ENCODE measurements around the gene LAMB4. TPM values are rescaled to one million over a fixed set of nuclear protein-coding genes. Genes with fewer than 3 reads are reported as not detected.

LAMB4 gene
- total RNA-seq, 1 donor from 2014 or later, result 0.17 TPM

DNA sequence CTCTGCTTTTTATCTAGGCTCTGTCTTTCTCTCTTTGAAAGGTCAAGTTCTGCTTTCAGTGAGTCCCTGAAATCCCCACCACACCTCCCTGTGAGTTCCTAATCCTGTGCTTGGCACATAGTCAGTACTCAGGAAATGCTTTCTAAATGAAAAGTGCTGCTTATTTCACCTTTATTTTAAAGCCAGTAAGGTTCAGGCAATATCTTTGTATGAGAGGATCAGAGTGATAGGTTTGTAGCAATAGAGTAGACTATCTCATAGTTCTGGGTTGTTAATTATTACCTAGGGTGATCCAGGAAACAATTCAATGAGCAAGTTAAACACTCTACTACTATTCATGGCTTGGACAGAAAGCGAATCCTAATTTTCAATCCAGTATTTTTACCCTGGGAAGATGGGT lies 119.8 kb downstream of the LAMB4 start:
- DNase-seq, result no peak

DNA sequence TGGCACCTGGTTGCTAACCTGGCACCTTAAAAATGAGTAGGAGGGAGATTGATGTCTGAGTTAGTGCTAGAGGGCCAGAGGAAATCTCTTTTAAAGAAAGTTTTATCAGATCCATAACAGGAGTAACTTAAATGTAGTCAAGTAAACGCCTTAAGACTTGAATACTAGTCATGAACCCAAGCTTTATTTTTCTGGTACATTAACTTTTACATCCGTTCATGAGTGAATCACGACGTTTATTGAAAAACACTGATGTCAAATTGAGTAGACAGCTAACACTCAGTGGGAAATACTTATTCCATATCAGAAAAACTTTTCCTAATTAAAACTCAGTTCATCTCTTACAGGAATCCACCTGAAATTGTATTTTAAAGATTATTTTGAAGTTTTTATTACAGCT lies 120.3 kb downstream of the LAMB4 start:
- no peak for DNase-seq

DNA sequence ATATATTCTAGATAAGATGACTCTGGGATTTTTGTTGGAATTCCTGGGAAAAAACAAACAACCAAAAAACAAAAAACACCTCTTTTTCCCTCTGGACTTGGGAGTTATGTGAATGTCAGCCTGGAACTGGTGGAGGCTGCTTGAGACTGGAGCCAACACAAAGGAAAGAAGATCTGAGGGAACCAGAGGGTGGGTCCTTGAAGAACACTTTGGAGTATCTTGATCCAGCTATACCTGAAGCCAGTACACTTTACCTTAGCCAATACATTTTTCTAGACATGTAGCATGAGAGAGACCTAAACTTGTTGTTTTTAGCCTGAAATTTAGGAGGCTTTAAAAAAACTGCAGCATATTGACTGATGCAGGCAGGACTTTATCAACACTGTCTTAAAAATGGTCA lies 121.3 kb downstream of the LAMB4 start:
- no peak for DNase-seq

DNA sequence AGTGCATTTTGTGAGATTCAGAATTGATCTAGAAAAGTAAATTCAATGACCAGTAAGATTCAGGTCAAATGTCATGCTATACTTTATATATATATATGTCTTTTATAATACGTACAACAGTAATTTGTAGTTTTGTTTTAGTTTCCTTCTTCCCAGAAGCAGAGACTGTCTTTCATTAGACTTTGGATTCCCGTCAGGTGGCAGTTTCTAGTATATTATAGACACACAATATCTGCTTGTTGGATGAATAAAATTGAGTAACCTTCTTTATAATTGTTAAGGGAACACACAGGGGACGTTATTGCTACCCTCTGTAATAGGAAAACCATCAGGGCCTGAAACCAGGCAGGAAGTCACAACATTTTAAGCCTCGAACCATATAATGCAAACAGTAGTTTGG lies 121.9 kb downstream of the LAMB4 start:
- no peak for DNase-seq

DNA sequence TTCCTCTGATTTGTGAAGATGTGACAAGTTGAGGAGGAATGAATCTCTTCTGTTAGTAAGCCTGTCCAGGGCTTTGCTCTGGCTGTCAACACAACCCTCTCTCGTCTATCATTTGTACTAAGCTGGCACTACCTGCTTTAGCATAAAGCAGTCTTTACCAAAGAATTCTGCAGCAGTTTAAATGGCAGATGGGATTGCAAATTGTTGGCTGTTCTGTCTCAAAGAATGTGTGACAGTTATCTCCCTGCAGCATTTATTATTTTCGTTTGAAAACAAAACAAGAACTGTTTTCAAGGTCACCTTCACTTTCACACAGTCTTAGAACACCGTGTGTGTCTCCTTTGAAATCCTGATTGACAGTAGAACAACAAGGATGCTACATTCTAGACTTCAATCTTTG lies 122.4 kb downstream of the LAMB4 start:
- no peak for DNase-seq

DNA sequence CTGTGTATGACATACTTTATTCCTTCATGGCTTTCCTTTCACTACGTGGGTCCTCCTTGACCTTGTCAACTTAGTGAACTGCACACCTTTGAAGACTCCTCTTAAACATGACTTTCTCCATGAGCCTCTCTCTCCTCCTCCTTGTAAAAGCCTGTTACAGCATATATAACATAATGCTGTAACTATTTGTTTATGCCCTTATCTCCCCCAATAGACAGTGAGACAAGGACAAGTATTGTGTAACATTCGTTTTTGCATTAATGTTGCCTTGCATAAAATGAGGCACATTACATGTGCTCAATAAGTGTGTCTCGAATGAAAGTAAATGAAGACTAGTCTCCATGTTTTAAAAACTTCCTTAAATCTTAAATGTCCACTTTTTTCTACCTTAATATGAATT lies 122.9 kb downstream of the LAMB4 start:
- no peak for DNase-seq

DNA sequence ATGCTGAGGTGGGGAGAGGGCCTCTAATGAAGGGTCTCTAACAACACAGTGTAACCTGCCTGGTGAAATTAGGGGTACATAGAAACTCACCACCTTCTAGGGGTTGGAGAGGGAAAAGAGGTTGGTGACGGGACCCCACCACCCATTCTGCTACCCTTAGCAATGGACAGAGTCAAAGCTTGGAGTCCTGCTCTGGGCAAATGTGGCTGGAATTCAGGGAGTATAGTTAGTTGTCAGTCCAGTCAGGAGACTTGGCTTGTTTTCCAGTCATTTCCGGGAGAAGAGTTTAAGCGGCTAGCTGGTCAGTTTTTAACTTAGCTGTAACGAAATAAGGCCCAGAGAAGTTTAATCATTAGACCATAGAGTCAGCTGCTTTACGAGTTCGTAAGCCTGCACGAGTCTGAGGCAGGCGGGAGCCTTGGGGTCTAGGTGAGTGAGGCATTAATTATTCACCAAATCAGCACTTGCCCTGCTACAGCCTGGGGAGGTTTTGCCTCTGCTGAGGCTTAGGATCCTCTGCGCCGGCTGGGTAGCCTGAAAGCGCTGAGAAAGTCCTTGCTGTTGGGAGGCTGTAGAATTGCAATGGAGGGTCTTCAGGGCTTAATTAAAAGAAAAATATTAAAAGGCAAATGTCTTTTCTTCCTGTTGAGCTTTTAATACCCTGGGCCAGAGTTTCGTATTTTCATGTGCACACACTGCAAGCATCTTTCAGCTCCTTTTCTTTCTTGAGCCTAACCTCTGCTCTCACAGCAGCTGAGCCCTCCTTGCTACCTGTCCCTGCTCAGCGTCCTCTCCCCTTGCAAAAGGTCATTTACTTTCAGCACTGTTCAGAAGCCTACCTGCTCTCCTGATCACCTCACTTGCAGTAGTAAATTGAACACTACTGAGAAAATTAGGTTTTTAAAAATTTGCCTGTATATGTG lies 125.7 kb downstream of the LAMB4 start:
- peak; percentile 73 for DNase-seq

DNA sequence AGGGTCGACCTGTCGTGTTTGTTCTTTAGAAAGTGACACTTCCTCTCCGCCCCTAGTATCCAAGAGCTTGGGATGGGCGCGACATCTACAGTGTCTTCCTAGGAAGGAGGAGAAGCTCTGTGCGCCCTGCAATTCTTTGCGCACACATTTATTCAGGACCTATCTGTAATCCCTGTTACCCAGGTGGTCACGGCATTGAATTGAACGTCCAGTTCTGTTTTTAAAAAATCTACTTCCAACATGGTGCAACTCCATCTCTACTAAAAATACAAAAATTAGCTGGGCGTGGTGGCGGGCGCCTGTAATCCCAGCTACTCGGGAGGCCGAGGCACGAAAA lies 126.6 kb downstream of the LAMB4 start:
- DNase-seq, result no peak

DNA sequence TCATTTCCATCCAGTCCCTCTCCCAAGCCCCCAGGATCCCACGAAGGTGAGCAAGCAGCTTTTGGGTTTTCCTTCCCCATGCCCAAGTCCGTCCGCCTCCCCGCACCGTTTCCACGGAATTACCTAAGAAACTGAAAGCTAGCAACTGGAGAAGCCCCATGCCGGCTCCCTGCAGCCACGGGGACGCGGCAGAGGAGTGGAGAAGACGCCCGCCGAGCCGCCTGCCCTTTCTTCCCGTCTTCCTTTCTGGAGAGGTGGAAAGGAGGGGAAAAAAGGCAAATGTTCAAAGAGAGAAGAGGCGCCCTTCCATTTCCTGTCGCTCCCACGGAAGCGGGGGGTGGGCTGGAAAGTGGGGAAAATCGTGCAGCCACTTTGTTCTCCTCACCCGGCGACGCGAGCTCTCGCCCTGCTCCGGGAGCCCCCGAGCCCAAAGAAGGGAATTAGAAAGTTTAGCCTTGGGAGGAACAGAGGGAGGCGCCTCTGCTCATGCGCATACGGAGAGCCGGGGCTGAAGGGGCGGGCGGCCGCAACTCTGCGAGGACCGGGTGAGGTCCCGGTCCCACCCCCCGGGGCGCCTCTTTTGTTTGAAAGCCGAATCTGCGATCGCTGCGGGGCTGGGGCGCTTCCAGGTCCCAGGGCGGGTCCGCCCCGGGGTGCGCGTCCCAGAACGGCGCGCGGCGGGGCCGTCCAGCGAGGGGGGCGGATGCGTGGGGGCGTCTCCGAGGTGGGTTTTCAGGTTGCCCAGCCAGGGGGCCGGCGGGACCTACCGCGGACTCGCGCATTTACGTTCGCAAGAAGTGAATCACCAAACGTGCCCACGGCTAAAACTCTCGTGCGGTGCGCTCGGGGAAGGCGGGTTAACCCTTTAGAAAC lies 127.2 kb downstream of the LAMB4 start, which contains the start of gene LAMB1:
Gene LAMB1, minus strand, starts transcription at position 436 of the 873 bp plus-strand sequence. Its CDS starts 276 bp downstream, at position 160.
- DNase-seq, result peak; percentile 85

DNA sequence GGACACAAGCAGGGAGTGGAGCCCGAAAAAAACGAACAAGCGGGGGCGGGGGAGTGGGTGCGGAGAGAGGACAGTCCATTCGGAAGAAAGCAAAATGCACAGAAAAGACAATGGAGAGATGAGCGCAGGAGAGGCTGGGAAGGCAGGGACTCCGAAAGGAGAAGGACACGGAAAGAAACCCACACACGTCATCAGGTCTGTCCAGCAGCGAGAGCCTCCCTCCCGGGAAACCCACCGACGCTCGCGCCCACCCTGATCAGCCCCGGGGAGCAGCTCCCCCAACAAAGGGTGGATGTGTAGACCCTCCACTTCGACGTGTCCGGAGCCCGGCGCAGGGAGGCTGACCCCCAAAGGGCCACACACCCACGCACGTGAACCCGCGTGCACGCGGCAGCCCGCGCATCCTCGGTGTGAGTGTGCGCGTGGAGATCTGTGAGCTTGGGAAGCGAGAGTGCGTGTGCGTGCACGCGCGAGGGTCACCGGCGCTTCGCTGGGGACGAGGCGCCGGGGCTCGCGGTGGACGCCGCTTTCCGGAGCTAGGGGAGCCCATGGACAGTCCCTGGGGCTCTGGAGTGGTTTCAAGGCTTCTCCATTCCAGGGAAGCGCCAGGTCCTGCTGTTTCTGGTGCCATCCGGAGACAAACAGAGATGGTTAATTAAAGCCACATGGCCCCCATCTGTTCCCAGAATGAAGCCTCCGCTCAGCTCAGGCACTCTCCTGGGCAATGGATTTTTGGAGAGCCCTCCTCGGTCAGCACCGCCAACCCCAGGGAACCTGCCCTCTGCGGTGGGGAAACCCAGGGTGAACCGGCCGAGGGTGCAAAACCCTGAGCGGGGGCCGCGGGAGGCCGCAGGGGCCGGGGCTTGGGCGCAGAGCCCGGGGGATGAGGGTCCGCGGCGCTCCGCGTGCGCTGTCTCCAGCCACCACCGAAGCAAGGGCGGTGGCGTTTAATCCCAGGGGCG lies 128.1 kb downstream of the LAMB4 start:
- peak; percentile 50 for DNase-seq

DNA sequence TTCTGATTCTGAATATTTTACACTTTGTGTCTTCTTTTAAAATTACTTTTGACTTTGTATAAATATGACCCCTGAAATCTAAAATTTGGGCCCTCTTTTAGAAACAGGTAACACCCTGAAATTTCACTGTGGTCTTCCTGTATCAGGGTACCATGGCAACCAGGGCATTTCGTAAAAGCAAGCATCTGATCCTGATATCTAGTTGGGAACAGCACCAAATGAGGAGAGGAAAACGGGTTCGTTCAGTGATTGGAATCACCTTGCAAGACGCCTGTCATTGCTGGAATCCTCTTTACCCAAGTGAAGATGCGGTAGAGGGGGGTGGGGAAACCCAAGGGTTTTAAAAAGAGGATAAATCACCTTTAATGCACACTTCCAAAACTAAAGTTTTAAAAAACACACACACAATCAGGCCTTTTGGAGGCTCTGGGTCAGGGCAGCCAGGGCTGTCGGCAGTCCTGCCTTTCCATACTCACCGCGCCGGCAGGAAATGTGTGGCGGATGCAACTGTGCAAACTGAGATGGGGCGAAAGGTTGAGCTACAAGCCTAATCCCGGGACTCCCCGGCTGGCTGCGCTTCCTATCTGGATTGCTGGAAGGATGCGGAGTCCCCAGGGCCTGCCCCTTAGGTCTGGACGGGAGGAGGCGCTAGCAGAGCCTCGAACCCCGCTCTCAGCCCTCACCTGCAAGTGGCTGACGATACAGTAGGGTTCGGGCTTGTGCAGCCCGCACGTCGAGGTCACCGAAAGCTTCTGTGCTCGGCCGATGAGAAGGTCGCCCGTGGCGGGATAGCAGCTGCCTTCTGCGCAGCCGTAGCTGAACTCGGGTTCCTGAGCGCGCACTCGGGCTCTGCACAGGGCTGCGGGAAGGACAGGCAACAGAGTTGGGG lies 129.0 kb downstream of the LAMB4 start:
- peak; percentile 99 for DNase-seq

DNA sequence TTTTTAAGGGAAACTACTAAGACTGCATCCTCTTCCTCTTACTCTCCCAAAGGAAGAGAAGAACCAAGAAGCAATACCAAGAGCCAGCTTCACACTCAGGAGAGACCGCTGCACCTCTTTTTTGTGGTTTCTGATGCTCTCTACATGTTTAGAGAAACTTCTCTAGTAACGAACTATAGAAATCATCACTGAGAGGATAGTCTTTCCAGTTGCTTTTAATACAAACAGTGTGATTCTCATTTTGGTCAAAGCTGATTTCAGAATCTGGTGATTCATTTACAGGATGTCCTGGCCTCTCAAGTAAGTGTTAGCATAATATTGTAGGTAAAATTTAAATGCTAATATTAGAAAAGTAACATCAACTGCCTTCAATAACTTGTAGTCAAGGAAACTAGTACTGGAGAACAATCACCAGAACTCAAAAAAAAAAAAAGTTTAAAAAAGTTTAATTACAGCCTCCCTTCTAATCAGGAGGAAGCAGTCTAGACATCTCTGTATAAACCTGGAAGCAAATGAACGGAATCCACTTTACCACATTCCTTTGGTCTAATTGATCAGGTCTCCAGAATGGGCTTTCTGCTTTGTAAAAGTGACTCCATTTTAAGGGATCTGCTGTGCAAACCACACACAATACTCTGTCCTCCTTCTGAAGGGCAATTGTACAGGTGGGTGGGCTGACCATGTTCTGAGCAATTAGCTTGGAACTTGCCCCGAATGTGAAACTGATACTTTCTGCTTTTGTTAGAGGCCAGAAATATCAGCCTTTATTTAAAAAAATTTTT lies 130.2 kb downstream of the LAMB4 start:
- peak; percentile 86 for DNase-seq

DNA sequence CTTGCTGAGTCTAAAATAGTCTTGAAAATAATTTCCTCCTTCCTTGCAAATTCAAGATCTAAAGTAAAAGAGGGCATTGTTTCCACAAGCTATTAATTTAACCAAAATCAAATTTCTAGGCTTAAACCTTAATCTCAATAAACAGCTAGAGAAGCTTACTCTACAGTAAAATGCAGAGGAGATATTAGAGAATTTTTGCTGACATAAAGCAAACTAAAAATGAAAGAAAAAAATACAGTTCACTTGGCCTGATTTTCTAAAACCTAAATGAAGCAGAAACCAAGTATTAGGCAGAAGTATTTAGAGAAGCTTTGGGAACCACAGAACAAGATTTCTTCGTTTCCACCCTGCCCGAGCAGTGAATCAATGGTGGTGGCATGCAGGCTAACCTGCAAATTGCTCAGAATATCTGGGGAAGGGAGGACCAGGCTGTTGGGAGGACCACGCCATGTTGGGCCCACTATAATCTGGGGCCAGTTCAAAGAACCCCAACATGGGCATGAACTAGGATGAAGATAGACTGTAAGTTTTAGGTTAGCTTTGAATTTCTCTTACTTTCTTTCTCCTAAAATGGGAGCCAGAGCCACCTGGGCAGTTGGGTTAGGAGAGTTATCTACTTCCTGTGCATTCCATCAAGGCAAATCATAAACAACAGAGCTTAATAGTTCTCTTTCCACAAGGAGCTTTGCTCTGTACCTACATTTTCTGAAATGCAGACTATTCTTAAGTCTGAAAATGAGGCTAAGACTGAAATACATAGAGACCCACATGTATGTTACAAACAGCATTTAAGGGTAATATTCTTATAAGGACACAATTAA lies 131.3 kb downstream of the LAMB4 start:
- DNase-seq, result peak; percentile 44

DNA sequence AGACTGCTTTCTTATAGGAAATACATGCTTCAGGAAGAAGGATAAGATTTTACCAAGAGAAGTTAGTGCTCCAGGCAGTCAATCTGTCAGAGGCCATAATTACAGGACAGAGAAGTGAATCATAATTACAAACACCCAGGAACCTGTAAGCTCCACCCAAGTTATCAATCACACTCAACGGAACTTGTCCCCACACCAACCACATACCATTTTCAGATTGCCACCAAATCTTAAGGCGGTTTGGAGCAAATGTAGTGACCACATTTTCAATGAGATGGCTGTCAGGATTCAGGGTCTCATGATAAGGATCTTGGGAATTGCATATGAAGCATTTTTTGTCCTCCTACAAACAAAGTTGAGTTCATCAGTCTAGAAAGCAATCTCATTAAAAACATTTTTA lies 132.0 kb downstream of the LAMB4 start:
- DNase-seq, result no peak

DNA sequence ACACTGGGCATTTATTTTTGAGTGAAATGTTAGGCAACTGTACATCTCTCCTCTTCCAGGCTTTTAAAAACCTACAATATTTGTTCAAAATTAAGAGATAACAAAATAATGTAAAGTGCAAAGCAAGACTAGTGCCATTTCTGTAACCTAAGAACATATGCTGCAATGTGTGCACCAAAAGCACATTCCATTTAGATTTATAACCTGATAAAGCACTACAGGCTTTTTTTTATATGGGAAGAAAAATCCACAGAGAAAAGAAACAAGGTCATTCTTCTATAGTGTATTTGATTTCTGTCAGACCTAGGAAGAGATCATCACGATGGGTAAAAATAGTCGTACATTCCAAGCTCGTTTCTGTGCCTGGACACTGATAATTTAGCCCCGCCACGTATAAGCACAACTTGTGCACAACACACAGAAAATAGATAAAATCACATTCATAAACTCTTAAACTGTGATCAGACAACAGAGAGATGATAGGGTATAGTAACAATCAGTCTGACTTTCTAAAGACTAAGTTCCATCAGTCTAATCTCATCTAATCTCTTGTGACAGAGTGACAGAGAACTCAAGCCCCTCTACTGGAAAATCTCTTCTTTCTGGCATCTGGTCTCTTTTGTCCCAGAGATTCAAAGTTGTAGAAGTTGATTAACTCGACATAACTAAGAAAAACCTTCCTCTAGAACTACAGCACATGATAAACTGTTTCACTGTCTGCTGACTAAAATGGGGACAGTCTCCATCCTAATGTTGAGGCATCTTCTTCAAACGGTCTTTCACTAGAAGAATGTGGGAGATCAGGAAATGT lies 133.9 kb downstream of the LAMB4 start:
- DNase-seq, result no peak

DNA sequence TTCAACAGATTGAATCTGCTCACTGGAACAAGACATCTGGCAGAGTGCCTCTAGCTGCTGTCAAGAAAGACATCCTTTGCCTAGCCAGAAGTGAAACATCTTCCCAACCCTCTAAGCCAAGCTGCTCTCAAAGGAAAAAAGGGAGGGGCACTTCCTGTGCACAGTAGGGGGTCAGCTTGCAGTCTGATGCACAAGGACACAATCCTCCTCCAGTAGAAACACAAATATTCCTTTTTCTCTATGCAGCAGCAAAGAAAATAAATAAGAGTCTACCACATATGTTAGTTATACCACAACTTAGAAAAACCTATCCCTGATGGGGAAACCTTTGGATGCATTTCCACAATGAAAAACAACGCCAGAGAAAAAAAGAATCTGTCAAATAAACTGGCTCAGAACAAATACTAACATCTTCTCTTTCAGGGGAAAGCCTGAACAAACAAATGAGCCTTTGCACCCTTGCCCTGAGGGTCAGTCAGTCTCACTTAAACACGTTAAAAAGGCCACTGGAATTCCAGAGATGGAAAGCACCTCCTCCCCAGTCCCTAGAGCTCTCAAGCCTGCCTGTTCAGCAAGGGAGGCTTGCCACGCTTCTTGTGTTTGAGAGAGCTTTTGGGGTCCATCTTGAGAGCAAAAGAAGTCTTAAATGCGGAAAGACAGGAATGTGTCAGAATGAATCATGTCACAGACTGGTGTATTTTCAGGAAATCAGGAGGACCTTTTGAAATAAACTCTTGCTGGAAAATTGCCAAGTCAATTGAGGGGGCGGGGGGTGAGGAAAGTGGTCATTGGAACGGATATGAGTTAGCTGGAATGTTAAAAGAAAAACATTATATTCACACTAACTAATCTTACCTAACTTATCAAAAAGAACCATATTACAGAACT lies 134.7 kb downstream of the LAMB4 start:
- DNase-seq, result peak; percentile 94

DNA sequence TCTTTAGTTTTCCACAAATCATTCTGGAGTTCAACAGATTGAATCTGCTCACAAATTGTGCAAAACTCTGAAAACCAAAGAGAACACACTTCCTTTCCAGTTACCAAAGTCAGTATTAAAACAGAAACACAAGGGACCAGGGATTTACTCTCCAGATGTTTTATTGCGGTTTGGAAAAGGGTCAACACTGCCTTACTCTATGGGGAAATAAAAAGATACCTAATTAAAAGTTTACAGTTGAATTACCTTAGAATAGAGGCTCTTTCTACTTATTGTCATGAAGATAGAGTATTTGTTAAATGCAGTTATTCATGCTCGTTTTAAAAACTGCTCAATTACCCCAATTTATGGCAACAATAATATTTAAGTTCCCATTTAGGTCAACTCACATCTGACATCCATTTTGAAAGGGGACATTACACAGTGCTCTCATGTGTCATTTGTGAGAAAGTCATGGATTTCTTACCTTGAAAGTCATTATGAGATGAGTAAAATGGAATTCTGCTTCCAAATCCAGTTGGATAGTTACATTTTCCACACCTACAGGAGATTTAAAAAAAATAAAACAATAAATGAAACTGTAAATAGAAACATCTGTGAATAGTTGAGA lies 135.6 kb downstream of the LAMB4 start:
- DNase-seq, result no peak

Measured in dermis blood vessel endothelial cell (primary cell).